ENCODE results near the gene RREB1. TPM values are rescaled to one million over a fixed set of nuclear protein-coding genes. Genes with fewer than 3 reads are reported as not detected.

The RREB1 gene
- total RNA-seq, 1 experiment from 2014 or later: 5.3 TPM

GRCh38 chr6:7164536-7165001, 56.8 kb downstream of the RREB1 start:
- no peak for DNase-seq (ENCODE audit: low spot score)

DNA sequence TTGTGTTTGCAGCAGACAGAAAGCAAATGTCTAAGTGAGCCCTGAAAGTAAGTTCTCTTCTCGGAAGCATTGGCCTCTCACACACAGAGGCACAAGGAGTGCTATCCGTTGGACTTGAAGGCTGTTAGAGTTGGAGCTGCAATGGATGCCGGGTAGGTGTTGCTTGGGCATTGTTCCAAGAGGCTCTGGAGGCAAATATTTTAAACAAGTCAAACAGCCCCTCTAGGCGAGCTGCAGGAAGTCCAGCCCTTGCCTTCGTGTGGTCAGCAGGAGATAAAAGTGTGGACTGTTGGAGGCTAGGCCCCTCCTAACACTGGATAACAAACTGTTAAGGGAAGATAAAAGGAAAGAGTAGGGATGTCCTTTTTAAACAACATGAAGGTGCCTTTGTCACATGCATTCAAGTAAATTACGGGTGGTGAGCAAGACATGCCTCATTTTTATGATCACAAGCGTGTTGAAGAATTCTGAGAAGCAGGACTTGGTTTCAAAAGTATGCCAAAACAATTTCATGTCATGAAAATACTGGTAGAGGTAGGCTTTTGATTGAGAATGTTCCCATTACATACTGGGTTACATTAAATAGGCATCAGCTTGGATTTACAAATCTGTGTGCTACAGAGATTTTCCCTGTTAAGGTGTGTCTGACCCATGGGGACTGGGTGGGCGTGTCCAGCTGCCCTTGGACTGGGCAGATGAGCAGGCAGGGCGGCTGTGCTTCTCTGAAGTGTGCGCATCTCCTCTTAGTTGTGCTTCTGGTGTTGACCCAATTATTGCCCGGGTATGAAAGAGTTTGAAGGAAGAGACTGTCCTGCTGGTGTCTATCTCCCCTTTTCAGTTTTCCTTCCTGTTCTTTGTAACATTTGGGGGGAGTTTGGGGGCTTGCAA, 57.5 kb downstream of the RREB1 start:
- DNase-seq (ENCODE audit: low spot score): no peak

GRCh38 chr6:7165890-7166267, 58.1 kb downstream of the RREB1 start:
- no peak for DNase-seq (ENCODE audit: low spot score)

- peak; percentile 29 for DNase-seq (ENCODE audit: low spot score)
These were observed 58.9 kb downstream of the RREB1 start for GRCh38 chr6:7166410-7167293.

- no peak for DNase-seq (ENCODE audit: low spot score)
These were observed 61.5 kb downstream of the RREB1 start for GRCh38 chr6:7169296-7169721.

DNA sequence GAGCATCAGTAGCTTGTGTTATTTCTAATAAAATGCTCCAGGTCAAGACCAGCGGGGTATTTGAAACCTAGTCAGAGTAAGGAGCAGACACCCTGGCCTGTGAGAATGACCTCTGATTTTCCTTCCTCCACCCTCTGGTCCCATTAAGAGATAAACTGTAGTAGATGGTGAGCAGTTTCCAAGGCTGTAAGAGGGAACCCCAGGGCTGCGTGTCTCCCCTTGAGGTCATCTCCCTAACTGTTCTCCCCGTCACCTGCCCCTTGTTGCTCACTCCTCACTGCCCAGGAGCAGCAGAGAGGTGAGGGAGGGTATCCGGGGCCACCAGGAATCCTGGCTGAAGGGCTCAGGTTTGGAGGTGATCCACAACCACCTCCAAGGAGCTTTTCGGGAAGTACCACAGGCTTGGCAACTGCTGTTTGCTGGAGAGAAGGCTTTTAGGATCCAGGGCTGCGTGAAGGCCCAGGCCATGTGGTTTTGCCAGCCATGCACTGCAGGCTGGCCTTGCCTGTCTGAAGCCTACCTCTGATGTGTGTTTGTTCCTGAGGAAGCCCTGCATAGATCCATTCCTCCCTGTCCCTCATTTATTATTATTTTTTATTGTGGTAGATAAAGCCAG, 62.5 kb downstream of the RREB1 start:
- no peak for DNase-seq (ENCODE audit: low spot score)

GRCh38 chr6:7171119-7171518, 63.4 kb downstream of the RREB1 start:
- DNase-seq (ENCODE audit: low spot score): no peak

GRCh38 chr6:7171733-7172132, 64.0 kb downstream of the RREB1 start:
- no peak for DNase-seq (ENCODE audit: low spot score)

DNA sequence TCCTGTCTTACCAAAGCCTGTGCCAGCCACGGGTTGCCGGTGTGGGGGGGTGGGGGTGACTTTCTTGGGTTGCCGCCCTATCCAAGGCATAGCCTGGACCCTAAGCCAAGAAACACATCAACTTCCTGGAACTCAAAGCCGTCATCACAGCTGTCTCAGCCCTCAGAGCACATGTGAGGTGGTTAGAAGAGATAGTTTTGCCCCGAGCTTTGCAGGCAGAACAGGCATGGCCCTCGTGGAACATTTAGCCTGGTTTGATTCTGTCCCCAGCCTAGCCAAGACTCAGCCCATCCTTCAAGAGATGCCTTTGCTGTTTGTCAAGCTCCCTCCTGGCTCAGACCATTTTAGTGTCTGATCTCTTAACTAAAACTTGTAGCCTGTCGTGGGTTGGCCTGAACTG, 64.9 kb downstream of the RREB1 start:
- DNase-seq (ENCODE audit: low spot score): no peak

GRCh38 chr6:7173843-7174503, 66.2 kb downstream of the RREB1 start:
- no peak for DNase-seq (ENCODE audit: low spot score)

DNA sequence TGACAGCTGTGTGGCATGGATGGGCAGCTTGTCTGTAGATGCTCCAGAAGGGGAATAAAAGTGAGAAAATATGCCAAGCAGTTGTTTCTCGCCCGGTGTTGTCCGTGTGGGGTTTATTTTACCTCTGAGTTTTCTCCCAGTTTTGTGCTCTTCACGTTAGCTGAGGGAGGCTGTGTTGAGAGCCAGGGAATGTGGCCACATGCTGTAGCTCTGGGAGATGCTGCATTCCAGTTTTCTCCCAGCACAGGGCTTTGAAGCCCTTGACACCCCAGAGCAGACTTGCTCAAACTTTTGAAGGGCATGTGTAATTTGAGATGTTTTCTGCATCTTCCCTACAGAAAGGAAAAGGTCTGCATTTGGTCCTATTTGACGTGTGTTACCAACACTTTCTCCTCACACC, 67.7 kb downstream of the RREB1 start:
- no peak for DNase-seq (ENCODE audit: low spot score)

- DNase-seq (ENCODE audit: low spot score): no peak
These were observed 68.4 kb downstream of the RREB1 start for GRCh38 chr6:7176208-7176607.

DNA sequence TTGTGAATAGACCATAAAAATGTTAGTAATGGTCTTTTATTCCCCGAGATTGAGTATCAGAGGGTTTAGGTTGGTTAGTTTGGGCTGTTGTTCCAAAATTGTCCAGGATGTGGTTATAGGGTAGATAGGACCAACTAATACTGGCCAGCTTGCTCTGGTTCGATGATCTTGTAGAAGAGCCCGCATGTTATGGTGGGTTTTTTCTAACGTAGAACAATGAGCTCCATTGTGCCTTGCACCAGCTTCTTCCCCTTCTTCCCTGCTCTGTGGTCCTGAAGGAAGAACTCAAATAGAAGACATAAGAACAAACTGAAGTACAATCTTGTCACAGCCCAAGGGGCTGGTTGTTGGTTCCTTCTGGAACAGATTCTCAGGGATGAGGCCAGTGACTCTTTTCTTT, 70.5 kb downstream of the RREB1 start:
- DNase-seq (ENCODE audit: low spot score): no peak

GRCh38 chr6:7180751-7181150, 73.0 kb downstream of the RREB1 start:
- no peak for DNase-seq (ENCODE audit: low spot score)

GRCh38 chr6:7183707-7184106, 75.9 kb downstream of the RREB1 start:
- DNase-seq (ENCODE audit: low spot score): no peak

DNA sequence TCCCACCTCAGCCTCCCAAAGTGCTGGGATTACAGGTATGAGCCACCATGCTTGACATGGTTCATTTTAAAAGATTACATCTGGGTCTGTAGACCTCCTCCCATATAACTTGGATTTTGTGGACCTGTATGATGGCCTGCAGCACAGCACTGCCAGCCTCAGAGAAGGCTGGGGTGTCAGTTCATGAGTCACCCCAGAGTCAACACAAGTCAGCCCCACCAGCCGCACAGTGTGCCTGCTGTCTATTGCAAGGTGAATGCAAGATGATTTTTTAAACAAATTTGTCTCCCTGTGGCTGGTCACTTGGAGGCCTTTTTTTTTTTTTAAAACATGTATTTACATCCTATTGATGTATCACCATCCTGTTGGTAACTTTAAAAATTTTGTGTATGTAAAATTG, 76.7 kb downstream of the RREB1 start:
- no peak for DNase-seq (ENCODE audit: low spot score)

- DNase-seq (ENCODE audit: low spot score): no peak
These were observed 77.8 kb downstream of the RREB1 start for GRCh38 chr6:7185561-7185960.

GRCh38 chr6:7188492-7188891, 80.7 kb downstream of the RREB1 start:
- no peak for DNase-seq (ENCODE audit: low spot score)

- DNase-seq (ENCODE audit: low spot score): no peak
These were observed 81.5 kb downstream of the RREB1 start for GRCh38 chr6:7189101-7189758.

DNA sequence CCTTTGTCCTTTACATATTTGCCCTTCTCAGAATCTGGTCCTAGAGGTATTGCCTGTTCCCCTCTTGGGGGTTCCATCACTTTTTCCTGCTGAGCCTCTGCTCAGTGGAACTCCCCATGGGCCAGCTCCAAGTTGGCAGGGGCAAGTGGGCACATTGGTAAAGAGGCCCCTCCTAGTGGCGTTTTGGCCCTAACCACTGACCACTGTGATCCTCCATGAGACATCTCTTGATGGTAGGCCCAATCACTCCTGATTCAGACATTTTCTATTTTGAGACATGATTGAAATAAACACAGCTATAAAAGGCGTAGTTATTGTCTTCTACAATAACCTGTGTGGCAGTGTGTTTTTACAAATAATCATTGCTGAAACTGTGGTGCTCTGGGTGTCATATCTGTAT, 83.0 kb downstream of the RREB1 start:
- no peak for DNase-seq (ENCODE audit: low spot score)

GRCh38 chr6:7193122-7193521, 85.4 kb downstream of the RREB1 start:
- DNase-seq (ENCODE audit: low spot score): no peak

Measured in H4 (cell line).